HCT116 (cell line): ENCODE data around the gene DNAL4. TPM values are rescaled to one million over a fixed set of nuclear protein-coding genes. Genes with fewer than 3 reads are reported as not detected.

Experiments used
- ATAC-seq: fragments of 200-7000 bp; cut with Tn5 transposase; 2 replicates; pipeline ENCODE4 v1.9.1; 2020; ENCODE audit warnings: mild to moderate bottlenecking, moderate library complexity
- BruUV-seq: library from RNA; stranded (reverse); fragments of 400-500 nt; replicated peaks from 2 replicates; lab custom pipeline; 2021; lab: Mats Ljungman, UMichigan
- CTCF ChIA-PET: fragments of 300-600 bp; sonication (Branson Sonifier 250); formaldehyde crosslinking; loops from one replicate; lab custom pipeline; 2021; ENCODE audit warnings: antibody characterized with exemption; lab: Charles Lee
- POLR2A ChIA-PET: fragments of 300-600, 350-600 bp; sonication (Branson Sonifier 250); formaldehyde crosslinking; loops from one replicate; lab custom pipeline; 2021; ENCODE audit warnings: antibody characterized with exemption; lab: Charles Lee
- RAD21 ChIA-PET, 2 experiments: fragments of 300-600 bp; sonication (Branson Sonifier 250); formaldehyde crosslinking; loops; one replicate each; lab custom pipeline; 2023; ENCODE audit warnings: low total read pairs in 2 of 2; ENCODE audit not compliant: uncharacterized antibody in 2 of 2, unreplicated experiment in 2 of 2, low non-redundant PET in 1 of 2; lab: Charles Lee
- DNase-seq: peaks from one replicate; pipeline ENCODE4 v3.0.0-alpha.2; 2010; ENCODE audit warnings: low read depth, low spot score
- H2AFZ ChIP-seq: fragments of 200-600 bp; shearing (Covaris generic), sonication (generic); 2 replicates; pipeline ENCODE4 v1.6.1; 2017; ENCODE audit warnings: low read depth, mixed run types, mixed read lengths, antibody characterized with exemption, low read length; ENCODE audit not compliant: poor library complexity, severe bottlenecking
- H3K27ac ChIP-seq: 2 replicates; pipeline ENCODE4 v1.5.1; 2012; ENCODE audit warnings: low read depth, low read length
- H3K27me3 ChIP-seq: fragments of 200-600 bp; sonication (generic); 2 replicates; pipeline ENCODE4 v1.6.1; 2016; ENCODE audit warnings: mixed run types, low read length, mixed read lengths; ENCODE audit not compliant: insufficient read depth
- H3K36me3 ChIP-seq, 2 experiments: fragments of 200-500 bp in 1 of 2; fragments of 200-600 bp in 1 of 2; sonication (Bioruptor generic) in 1 of 2; sonication (generic) in 1 of 2; 2 replicates each; pipeline versions ENCODE4 v1.5.1 to v1.6.1; 2014 to 2016; ENCODE audit warnings: low read length in 2 of 2, inconsistent platforms in 1 of 2, mixed read lengths in 1 of 2, mixed run types in 1 of 2; ENCODE audit not compliant: insufficient read depth in 2 of 2, control insufficient read depth in 1 of 2
- H3K4me1 ChIP-seq, 2 experiments: fragments of 200-600 bp in 1 of 2; sonication (generic) in 1 of 2; 2 replicates each; pipeline versions ENCODE4 v1.5.1 to v1.6.1; 2012 to 2017; ENCODE audit warnings: low read length in 2 of 2, inconsistent platforms in 1 of 2, mild to moderate bottlenecking in 1 of 2, mixed read lengths in 1 of 2, mixed run types in 1 of 2, moderate library complexity in 1 of 2; ENCODE audit not compliant: insufficient read depth in 2 of 2, control insufficient read depth in 1 of 2
- H3K4me2 ChIP-seq: fragments of 200-600 bp; sonication (generic); 2 replicates; pipeline ENCODE4 v1.6.1; 2017; ENCODE audit warnings: mixed run types, low read length, mixed read lengths
- H3K4me3 ChIP-seq, 2 experiments: fragments of 200-600 bp in 1 of 2; sonication (generic) in 1 of 2; replicated peaks in 1 of 2; 2 replicates each; pipeline ENCODE4 v1.5.1; 2011 to 2016; ENCODE audit warnings: low read length in 2 of 2, control low read depth in 1 of 2, low read depth in 1 of 2, mild to moderate bottlenecking in 1 of 2, mixed read lengths in 1 of 2, mixed run types in 1 of 2
- H3K79me2 ChIP-seq: fragments of 200-600 bp; sonication (generic); 2 replicates; pipeline ENCODE4 v1.6.1; 2017; ENCODE audit warnings: mild to moderate bottlenecking, mixed run types, low read length, moderate library complexity, mixed read lengths; ENCODE audit not compliant: insufficient read depth
- H3K9ac ChIP-seq: fragments of 200-600 bp; sonication (generic); 2 replicates; pipeline ENCODE4 v1.6.1; 2016; ENCODE audit warnings: low read length, mixed read lengths
- H3K9me2 ChIP-seq: fragments of 200-600 bp; sonication (generic), shearing (Covaris generic); 2 replicates; pipeline ENCODE4 v1.6.1; 2017; ENCODE audit warnings: mixed run types, mild to moderate bottlenecking, moderate library complexity; ENCODE audit not compliant: insufficient read depth
- H3K9me3 ChIP-seq, 2 experiments: fragments of 200-500 bp in 1 of 2; fragments of 200-600 bp in 1 of 2; sonication (Bioruptor generic) in 1 of 2; sonication (generic) in 1 of 2; 2 replicates each; pipeline ENCODE4 v1.6.1; 2014 to 2017; ENCODE audit warnings: low read length in 2 of 2, mixed read lengths in 2 of 2, inconsistent platforms in 1 of 2, low read depth in 1 of 2, mild to moderate bottlenecking in 1 of 2, mixed run types in 1 of 2, moderate library complexity in 1 of 2; ENCODE audit not compliant: control insufficient read depth in 1 of 2, insufficient read depth in 1 of 2
- H4K20me1 ChIP-seq: fragments of 200-600 bp; sonication (generic), shearing (Covaris generic); 2 replicates; pipeline ENCODE4 v1.6.1; 2017; ENCODE audit warnings: mixed run types, mild to moderate bottlenecking, moderate library complexity; ENCODE audit not compliant: insufficient read depth
- CTCF ChIP-seq, 3 experiments: fragments of 200-600 bp in 1 of 3; sonication (generic) in 1 of 3; IDR thresholded peaks in 2 of 3; conservative IDR thresholded peaks in 1 of 3; 2 replicates each; pipeline ENCODE4 v1.5.1; 2012 to 2017; ENCODE audit warnings: low read depth in 2 of 3, low read length in 2 of 3, antibody characterized with exemption in 1 of 3, borderline replicate concordance in 1 of 3, control low read depth in 1 of 3, mild to moderate bottlenecking in 1 of 3, mixed read lengths in 1 of 3, mixed run types in 1 of 3, moderate library complexity in 1 of 3; ENCODE audit not compliant: insufficient read depth in 1 of 3
- EGR1 ChIP-seq: IDR thresholded peaks from 2 replicates; pipeline ENCODE4 v1.6.1; 2012; ENCODE audit warnings: low read depth
- ELF1 ChIP-seq: IDR thresholded peaks from 2 replicates; pipeline ENCODE4 v1.6.1; 2012; ENCODE audit warnings: low read depth, borderline replicate concordance
- JUND ChIP-seq: IDR thresholded peaks from 2 replicates; pipeline ENCODE4 v1.6.1; 2012
- POLR2AphosphoS5 ChIP-seq: IDR thresholded peaks from 2 replicates; pipeline ENCODE4 v1.6.1; 2011; ENCODE audit warnings: mild to moderate bottlenecking, low read depth, low read length, moderate library complexity
- SIN3A ChIP-seq: IDR thresholded peaks from 2 replicates; pipeline ENCODE4 v1.6.1; 2012; ENCODE audit warnings: low read depth
- SP1 ChIP-seq: IDR thresholded peaks from 2 replicates; pipeline ENCODE4 v1.6.1; 2012; ENCODE audit warnings: low read depth
- SRF ChIP-seq: IDR thresholded peaks from 2 replicates; pipeline ENCODE4 v1.6.1; 2012; ENCODE audit warnings: low read depth
- TCF7L2 ChIP-seq: IDR thresholded peaks from 2 replicates; pipeline ENCODE4 v1.7.0; 2011; ENCODE audit warnings: borderline replicate concordance, inconsistent platforms; ENCODE audit not compliant: insufficient read depth, insufficient read length; ENCODE audit errors: extremely low read depth
- YY1 ChIP-seq: IDR thresholded peaks from 2 replicates; pipeline ENCODE4 v1.6.1; 2011; ENCODE audit warnings: low read length, low read depth, moderate library complexity, mild to moderate bottlenecking; ENCODE audit not compliant: insufficient replicate concordance; ENCODE audit errors: extremely low read depth
- ZNF274 ChIP-seq: fragments of 200-500 bp; sonication (Bioruptor generic); IDR thresholded peaks from 2 replicates; pipeline ENCODE4 v1.6.1; 2014; ENCODE audit warnings: mild to moderate bottlenecking, low read depth, low read length, inconsistent platforms
- intact Hi-C: fragments of 100-400 bp; cut with micrococcal nuclease; formaldehyde crosslinking; loops from 2 replicates; pipeline ENCODE4 v1.10.0; 2022
- total RNA-seq: library from RNA; stranded (reverse); gene quantifications from one replicate; pipeline ENCODE4 v1.2.1, GENCODE V29; 2021; ENCODE audit not compliant: unreplicated experiment
- TF ChIP-seq, protein P1 (sequence below): IDR thresholded peaks from 2 replicates; pipeline ENCODE4 v1.6.1; 2012

The DNAL4 gene
- total RNA-seq, 1 experiment from 2014 or later, result 18.3 TPM

DNA sequence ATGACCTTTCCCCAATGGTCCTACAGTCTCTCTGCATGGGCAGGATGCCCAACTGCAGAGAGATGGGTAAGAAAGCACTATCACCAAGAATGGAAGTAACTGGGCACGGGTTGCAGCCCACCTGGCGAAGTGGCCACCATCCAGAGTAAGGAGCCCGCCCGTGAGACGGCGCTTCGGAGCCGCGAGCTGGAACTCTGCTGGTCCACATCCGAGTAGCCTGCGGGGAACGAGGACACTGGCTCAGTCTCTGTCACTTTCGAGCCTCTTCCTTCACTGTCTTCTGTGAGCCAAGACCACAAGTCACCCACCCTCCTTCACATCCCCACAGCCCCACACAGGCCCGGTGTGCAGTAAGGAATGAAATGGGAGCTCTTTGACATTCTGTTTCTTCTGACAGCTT is 43.8 kb downstream of the DNAL4 start:
- TF ChIP-seq SRF (no peak), POLR2AphosphoS5 (no peak), CTCF (IDR thresholded peaks at IDR 0.05 in 2 of 3, conservative IDR thresholded peaks at IDR 0.05 in 1 of 3; ENCODE audit: borderline replicate concordance in 1 of 3, insufficient read depth in 1 of 3, low read depth in 2 of 3, low read length in 2 of 3) (no peak), EGR1 (no peak), YY1 (no peak), TCF7L2 (no peak), JUND (no peak), ZNF274 (no peak), SP1 (no peak), SIN3A (no peak), ELF1 (no peak)
- TF ChIP-seq, protein P1, sequence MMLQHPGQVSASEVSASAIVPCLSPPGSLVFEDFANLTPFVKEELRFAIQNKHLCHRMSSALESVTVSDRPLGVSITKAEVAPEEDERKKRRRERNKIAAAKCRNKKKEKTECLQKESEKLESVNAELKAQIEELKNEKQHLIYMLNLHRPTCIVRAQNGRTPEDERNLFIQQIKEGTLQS, result no peak
- peaks cover 8 to 37% of the 10 kb centered on the region in 2 experiments; a peak in 3 of 4 replicates for H3K36me3 ChIP-seq
- peaks cover 7 to 16% of the 10 kb centered on the region in 2 experiments; a peak in 3 of 4 replicates for H3K4me1 ChIP-seq
- no peaks in the 10 kb centered on the region for H3K9me3 ChIP-seq
- no peak overlapping the region for H3K4me3 ChIP-seq
- no peak for DNase-seq
- H3K9me2 ChIP-seq, result no peaks in the 10 kb centered on the region
- no peaks in the 10 kb centered on the region for H4K20me1 ChIP-seq
- H2AFZ ChIP-seq, result no peak overlapping the region
- no peaks in the 10 kb centered on the region for H3K27me3 ChIP-seq
- H3K4me2 ChIP-seq, result no peak overlapping the region
- H3K27ac ChIP-seq, result no peak overlapping the region
- RAD21 ChIA-PET, result no interaction called here
- intact Hi-C loops, result no loop called here
- H3K9ac ChIP-seq, result no peak overlapping the region
- H3K79me2 ChIP-seq, result peaks cover 14% of the 10 kb centered on the region
- no TSS peak for BruUV-seq
- CTCF ChIA-PET, result no interaction called here
- ATAC-seq, result no peak
- POLR2A ChIA-PET, result no interaction called here
